ENCODE measurements around the gene BMP6.

BMP6 gene

GRCh38 chr6:7894262-7895124 lies 168.6 kb downstream of the BMP6 start:
- TF ChIP-seq SIN3A (IDR thresholded peaks at IDR 0.05; ENCODE audit: borderline replicate concordance, insufficient read depth, low read length) (no peak), POLR2AphosphoS5 (IDR thresholded peaks at IDR 0.05; ENCODE audit: low read depth, low read length) (no peak), TAF1 (IDR thresholded peaks at IDR 0.05; ENCODE audit: borderline replicate concordance, insufficient read depth, low read length) (no peak), FOXP2 (optimal IDR thresholded peaks at IDR 0.05; ENCODE audit: borderline replicate concordance, extremely low read depth, extremely low read length, insufficient read depth) (no peak)
- TF ChIP-seq, protein P1, sequence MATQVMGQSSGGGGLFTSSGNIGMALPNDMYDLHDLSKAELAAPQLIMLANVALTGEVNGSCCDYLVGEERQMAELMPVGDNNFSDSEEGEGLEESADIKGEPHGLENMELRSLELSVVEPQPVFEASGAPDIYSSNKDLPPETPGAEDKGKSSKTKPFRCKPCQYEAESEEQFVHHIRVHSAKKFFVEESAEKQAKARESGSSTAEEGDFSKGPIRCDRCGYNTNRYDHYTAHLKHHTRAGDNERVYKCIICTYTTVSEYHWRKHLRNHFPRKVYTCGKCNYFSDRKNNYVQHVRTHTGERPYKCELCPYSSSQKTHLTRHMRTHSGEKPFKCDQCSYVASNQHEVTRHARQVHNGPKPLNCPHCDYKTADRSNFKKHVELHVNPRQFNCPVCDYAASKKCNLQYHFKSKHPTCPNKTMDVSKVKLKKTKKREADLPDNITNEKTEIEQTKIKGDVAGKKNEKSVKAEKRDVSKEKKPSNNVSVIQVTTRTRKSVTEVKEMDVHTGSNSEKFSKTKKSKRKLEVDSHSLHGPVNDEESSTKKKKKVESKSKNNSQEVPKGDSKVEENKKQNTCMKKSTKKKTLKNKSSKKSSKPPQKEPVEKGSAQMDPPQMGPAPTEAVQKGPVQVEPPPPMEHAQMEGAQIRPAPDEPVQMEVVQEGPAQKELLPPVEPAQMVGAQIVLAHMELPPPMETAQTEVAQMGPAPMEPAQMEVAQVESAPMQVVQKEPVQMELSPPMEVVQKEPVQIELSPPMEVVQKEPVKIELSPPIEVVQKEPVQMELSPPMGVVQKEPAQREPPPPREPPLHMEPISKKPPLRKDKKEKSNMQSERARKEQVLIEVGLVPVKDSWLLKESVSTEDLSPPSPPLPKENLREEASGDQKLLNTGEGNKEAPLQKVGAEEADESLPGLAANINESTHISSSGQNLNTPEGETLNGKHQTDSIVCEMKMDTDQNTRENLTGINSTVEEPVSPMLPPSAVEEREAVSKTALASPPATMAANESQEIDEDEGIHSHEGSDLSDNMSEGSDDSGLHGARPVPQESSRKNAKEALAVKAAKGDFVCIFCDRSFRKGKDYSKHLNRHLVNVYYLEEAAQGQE (IDR thresholded peaks at IDR 0.05; ENCODE audit: insufficient read depth in 1 of 2, low read depth in 2 of 2, low read length in 2 of 2): no peak

- TF ChIP-seq FOXP2 (optimal IDR thresholded peaks at IDR 0.05; ENCODE audit: borderline replicate concordance, extremely low read depth, extremely low read length, insufficient read depth) (no peak), TAF1 (IDR thresholded peaks at IDR 0.05; ENCODE audit: borderline replicate concordance, insufficient read depth, low read length) (no peak), SIN3A (IDR thresholded peaks at IDR 0.05; ENCODE audit: borderline replicate concordance, insufficient read depth, low read length) (no peak), POLR2AphosphoS5 (IDR thresholded peaks at IDR 0.05; ENCODE audit: low read depth, low read length) (no peak)
These were observed 169.2 kb downstream of the BMP6 start for GRCh38 chr6:7895125-7895423.

- TF ChIP-seq FOXP2 (optimal IDR thresholded peaks at IDR 0.05; ENCODE audit: borderline replicate concordance, extremely low read depth, extremely low read length, insufficient read depth): no peak
- TF ChIP-seq TAF1 (IDR thresholded peaks at IDR 0.05; ENCODE audit: borderline replicate concordance, insufficient read depth, low read length): no peak
- TF ChIP-seq SIN3A (IDR thresholded peaks at IDR 0.05; ENCODE audit: borderline replicate concordance, insufficient read depth, low read length): no peak
- no peak for TF ChIP-seq POLR2AphosphoS5 (IDR thresholded peaks at IDR 0.05; ENCODE audit: low read depth, low read length)
- TF ChIP-seq, protein P1 (IDR thresholded peaks at IDR 0.05; ENCODE audit: insufficient read depth in 1 of 2, low read depth in 2 of 2, low read length in 2 of 2): no peak
These were observed 170.6 kb downstream of the BMP6 start for GRCh38 chr6:7896465-7896987.

DNA sequence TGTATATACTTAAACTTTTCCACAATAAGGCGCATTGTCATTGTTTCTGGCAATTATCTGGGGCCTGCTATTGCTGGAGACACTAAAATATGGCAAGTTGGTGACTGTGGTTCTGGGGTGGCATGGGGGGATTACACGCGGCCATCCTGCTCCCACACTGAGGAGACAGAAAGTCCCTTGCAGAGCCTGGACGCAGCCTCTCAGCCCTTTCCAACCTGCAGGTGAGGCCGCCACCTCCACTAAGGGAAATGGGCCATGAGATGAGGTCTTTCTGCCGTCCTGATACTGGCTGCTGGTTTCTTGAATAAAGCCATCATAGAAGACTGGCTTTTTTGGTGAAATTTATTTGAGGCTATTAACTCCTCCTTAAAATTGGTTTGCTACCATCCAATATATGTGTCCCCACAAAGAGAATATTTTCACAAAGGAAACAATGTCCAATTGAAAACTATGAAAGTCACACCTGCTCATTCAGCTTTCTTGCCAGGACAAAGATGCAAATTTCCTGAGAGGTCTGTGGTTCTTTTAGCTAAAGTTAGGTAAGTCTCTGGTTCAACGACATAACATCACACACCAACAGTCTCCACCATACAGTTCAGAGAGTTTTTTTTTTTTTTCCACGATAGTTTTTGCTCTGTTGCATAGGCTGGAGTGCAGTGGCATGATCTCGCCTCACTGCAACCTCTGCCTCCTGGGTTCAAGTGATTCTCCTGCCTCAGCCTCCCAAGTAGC lies 171.7 kb downstream of the BMP6 start:
- TF ChIP-seq, protein P1 (IDR thresholded peaks at IDR 0.05; ENCODE audit: insufficient read depth in 1 of 2, low read depth in 2 of 2, low read length in 2 of 2): no peak
- no peak for TF ChIP-seq POLR2AphosphoS5 (IDR thresholded peaks at IDR 0.05; ENCODE audit: low read depth, low read length)
- no peak for TF ChIP-seq TAF1 (IDR thresholded peaks at IDR 0.05; ENCODE audit: borderline replicate concordance, insufficient read depth, low read length)
- no peak for TF ChIP-seq FOXP2 (optimal IDR thresholded peaks at IDR 0.05; ENCODE audit: borderline replicate concordance, extremely low read depth, extremely low read length, insufficient read depth)
- TF ChIP-seq SIN3A (IDR thresholded peaks at IDR 0.05; ENCODE audit: borderline replicate concordance, insufficient read depth, low read length): no peak

DNA sequence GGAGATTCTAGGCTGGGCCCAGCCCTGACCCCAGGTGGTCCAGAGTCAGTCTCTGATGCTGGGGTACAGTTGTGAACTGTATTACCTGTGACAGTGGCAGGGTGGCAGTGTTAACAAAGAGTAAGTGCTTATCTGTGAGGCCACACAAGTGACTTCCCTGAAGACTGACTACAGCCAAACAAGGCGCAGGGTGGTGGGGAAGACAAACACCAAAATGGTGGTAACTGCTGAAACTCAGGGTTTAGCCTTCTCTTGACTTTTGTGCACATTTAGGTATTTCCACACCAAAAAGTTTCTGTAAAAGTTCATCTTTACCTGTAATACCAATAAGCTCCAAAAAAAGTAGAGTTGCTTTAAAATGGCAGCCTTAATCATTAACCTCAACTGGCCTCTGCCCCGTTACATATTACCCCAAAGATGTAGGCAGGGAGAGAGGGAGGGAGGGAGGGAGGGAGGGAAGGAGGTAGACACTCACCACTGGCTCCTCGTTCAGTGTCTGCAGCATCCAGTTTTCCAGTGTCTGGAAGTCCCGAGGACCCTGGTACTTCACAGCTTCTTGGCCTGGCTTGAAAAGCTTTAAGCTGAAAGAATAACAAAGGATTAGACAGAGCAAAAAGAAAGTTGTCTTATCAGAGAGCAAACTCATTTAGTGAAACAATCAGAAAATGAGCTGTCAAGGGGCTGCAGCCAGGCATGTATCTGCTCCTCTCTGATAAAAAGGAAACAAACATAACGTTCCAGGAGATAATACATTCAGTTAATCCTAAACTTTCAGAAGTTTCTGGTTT lies 173.4 kb downstream of the BMP6 start:
- TF ChIP-seq TAF1 (IDR thresholded peaks at IDR 0.05; ENCODE audit: borderline replicate concordance, insufficient read depth, low read length) (no peak), SIN3A (IDR thresholded peaks at IDR 0.05; ENCODE audit: borderline replicate concordance, insufficient read depth, low read length) (no peak), FOXP2 (optimal IDR thresholded peaks at IDR 0.05; ENCODE audit: borderline replicate concordance, extremely low read depth, extremely low read length, insufficient read depth) (no peak), POLR2AphosphoS5 (IDR thresholded peaks at IDR 0.05; ENCODE audit: low read depth, low read length) (no peak)
- TF ChIP-seq, protein P1 (IDR thresholded peaks at IDR 0.05; ENCODE audit: insufficient read depth in 1 of 2, low read depth in 2 of 2, low read length in 2 of 2): no peak
